HG03342 (cell line): ENCODE measurements around the gene HS6ST1.

Source experiments
- ATAC-seq: cut with Tn5 transposase; IDR thresholded peaks from one replicate; pipeline ENCODE4 v1.9.1; 2021; ENCODE audit warnings: mild to moderate bottlenecking, moderate library complexity; ENCODE audit not compliant: unreplicated experiment

HS6ST1 gene

DNA sequence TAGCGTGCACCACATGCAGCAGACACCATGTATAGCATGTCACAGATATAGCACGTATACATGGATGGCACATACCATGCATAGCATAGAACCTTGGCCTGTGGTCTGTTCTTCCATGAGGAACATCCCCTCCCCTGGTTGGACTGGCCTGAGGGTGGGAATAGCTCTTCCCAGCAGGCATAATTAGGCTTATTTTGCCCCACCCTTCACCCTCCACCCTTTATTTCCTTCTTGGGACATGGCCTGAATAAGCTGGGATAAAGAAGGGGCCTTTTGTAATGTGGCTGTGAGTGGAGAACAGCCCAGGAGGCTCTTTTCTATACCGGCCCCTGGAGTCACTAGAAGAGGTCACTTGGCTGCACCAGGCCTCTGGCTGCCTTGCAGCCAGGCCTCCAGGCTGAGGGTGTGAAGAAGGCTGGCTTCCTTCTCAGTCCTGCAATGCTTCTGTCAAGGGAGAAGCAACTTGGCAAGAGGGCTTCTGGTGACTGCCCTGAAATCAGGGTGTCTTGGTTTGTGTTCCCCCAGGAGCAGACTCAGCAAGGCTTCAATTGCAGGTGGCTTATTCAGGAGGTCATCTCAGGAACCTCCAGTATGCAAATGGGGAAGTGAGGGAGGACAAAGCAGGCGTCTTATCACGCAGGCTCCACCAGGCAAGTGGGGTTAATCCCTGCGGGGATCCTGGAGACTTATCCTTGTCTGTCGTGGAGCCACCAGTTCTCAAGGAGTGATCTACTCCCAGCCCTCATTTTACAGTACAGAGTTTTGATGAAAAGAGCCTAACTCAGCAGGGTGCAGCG lies 68.2 kb downstream of the HS6ST1 start:
- no peak for ATAC-seq

DNA sequence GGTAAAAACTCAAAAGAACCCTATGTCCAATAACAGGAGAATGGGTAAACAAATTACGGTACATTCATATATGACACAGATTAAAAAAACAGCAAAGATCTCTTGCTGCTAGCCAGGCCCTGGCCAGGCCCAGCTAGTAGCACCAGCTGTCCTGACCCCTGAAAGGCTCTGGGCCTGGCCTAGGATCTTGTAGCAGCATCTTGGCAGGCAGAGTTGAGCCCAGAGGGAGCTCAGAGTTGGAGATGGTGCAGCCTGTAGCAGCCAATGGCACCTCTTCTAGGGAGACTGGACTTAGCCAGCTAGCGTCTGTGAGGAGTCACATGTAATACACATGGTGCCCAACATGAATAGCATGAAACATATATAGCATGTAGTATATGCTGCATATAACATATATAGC lies 69.1 kb downstream of the HS6ST1 start:
- ATAC-seq: no peak

DNA sequence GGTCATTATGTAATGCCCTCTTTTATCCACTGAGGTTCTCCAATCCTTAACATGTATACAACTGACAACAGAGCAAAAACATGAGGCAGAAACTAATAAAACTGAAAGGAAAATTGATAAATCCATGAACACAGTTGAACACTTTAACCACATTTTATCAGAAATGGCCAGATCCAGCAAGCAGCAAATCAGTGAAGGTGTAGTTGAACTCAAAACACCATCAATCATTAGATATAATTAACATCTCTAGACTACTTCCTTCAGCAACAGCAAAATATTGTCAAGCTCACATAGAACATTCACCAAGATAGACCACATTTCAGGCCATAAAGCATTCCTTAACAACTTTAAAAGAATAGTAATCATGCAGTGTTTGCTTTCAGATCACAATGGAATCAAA lies 72.9 kb downstream of the HS6ST1 start:
- no peak for ATAC-seq

DNA sequence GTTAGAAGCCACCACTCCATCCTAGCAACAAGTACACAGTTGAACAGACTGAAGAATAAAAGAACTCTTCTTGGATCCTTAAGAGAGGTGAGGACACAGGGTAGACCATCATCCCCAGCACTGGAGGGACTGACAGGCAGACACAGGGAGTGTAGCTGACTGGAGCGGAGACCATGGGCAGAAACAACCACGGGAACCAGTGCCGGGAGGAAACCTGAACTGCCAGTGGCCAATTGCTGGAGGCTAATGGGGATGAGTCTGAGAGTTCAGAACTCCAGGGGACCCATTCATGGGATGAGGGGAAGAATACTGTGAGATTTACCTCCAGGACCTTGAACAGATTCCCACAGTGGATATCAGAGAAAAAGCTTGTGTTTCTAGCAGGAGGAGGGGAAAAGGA lies 76.8 kb downstream of the HS6ST1 start:
- no peak for ATAC-seq

DNA sequence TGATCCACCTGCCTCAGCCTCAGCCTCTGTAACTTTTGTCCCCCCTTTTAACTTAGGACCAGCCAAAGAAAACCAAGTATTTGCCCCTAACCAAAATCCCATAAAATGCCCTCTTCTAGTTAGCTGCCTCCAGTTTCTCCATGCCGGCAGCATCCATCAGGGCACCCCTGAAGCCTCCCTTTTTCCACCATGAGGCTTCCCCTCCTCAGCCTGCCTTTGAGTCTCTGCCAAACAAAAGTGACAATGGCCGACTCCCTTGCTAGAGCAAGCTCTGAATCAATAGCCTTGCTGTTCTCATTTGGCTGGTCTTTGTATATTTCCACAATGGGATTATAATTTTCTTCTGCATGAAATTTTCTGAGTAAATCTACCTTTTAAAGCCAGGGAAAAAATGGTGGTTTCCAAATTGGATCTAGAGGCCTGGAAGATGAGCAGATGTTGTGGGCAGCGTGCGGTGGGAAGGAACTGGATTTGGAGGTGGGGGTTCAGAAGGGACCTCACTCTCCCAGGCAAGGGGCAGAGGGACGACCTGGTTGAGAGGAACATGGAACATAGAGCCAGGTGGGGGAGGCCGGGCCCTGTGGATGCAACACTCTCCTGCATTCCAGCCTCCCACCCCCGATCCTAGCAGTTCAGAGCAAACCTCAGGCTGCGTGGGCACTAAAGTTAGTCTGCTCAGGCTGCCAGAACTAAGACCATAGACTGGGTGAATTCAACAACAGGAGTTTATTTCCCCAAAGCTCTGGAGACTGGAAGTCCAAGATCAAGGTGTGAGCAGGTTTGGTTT lies 80.6 kb downstream of the HS6ST1 start:
- no peak for ATAC-seq

DNA sequence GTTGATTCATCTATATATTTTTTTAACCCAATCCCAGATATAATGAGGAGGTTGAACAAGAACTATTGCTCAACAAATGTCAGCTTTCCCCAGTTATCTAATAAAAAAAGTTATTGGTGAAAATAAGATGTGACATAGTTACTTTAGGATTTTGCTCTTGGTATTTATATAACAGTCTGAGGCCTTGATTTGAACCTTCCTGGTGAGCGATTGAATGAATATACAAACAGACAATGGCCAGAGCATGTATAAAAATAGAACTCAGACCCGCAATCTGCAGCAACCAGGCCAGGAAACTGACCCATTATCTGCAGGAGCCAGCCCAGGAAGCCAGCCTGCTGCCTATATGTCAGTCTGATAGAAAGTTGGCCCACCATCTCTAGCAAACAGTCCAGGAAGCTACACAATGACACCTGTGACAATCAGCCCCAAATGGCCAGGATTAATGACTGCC lies 81.6 kb downstream of the HS6ST1 start:
- ATAC-seq: no peak

DNA sequence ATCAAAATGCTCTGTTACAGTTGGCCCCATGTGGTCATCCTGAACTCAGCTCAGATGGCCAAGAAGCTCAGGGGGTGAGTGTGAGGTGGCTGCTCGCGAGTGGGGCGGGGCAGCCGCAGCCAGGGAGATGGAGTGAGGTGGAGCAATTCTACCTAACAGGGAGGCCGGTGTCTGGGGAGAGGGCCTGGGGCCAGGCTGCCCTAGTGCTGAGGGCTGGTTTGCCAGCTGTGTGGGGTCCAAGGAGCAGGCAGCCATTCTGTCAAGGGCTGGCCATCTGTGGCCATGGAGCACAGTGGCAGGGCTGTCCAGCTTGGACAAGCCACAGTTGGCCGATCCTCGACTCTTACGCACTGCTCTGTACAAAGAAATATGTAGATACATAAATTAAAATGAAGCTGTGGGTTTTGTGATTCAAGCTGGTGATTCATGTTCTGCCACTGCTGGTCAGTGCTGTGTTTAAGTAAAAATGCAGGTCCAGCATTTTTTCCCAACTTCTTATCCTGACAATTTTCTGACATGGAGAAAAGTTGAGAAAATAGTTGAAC lies 82.1 kb downstream of the HS6ST1 start:
- no peak for ATAC-seq

DNA sequence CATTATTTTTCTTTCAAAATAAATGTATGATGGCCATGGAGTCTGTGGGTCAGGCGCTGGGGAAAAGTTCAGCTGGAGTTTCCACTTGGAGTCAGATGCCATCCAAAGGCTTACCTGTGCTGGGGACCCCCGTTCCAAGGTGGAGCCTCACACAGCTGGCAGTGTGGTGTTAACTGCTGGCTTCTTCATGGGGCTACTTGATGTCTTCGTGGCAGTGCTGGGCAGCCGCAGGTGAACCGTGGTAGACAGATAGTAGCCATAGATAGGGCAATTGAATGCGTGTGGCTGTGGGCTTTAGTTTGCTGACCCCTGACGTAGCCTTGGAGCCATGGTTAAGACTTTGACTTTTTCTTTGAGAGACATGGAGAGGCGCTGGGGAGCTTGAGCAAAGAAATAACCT lies 83.1 kb downstream of the HS6ST1 start:
- no peak for ATAC-seq

DNA sequence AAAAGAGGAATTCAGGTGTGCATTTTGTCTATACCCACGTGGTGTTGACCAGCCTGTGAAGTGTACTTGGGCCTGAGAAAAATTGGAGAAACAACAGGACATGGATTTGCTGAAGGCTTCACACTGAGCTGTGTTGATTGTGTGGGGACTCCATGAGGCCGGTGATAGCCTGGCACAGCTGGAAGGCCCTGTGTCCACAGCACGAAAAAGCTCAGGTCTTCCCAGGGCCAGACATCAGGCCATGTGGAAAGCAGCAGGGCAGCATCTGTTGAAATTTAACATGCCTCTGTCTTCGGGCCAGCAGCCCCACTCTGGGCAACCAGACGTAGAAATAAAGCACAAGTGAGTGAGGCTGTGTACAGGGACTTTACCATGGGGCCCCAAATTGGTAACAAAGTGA lies 84.1 kb downstream of the HS6ST1 start:
- ATAC-seq: no peak

DNA sequence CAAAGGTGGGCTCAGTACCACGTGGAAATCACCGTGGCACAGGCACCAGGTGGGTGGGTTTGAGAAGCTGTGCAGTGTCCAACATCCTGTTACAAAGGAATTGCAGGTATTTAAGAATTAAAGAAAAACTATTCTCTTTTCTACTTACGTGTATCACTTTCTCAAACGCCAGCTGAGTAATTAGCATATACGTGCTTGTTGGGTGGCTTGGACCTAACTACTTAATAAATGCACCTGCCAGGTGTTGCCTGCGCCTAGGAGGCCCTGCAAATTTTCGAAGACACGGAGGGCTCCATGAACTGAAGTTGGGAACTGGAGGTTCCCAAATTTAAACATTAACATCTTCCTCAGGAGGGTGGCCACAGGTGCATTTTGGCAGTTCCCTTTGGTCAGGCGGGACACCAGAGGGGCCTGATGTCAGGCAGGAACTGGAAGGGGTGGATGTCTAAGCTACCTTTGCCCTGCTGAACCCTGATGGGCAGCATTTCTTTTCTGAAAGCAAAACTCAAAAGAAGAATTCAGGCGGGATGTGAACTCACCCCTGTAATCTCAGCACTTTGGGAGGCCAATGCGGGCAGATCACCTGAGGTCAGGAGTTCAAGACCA lies 84.8 kb downstream of the HS6ST1 start:
- no peak for ATAC-seq

DNA sequence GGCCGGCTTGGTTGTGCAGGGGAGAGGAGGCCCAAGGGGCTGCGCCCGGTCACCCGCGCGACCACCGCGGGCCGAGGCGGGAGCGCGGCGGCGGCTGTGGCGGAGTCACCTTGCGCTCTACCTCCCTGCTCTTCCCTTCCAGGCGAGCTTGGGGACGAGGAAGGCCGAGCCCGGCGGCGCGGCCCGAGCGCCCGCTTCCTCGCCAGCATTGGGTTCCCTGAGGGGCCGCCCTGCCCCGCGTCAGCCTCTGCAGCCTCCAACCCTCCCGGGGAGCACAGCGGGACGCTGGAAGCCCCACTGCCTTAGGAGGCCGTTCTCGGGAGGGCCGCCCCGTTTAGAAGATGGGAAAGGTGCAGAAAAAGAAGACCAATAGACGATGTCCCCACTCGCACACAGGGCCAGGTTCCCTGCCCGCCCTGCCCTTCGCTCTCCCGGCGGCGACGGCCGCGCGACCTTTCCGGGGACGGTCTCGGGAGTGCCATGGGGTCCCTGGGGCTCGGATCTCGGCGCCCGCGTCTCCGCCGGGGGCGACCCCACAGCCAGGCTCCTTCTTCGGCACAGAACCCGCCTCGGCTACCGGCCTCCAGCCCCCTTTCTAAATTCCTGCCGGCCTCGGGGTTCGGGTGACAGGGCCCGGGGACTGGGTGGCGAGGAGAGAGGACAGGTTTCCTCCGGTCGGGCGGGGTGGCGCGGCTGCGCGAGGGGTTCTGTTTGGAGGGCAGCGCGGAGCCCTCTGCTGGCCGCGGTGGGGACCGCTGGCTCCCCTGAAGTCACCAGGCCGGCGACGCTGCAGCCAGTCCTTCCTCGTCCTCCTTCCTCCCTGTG lies 85.5 kb downstream of the HS6ST1 start:
- peak; percentile 98 for ATAC-seq

DNA sequence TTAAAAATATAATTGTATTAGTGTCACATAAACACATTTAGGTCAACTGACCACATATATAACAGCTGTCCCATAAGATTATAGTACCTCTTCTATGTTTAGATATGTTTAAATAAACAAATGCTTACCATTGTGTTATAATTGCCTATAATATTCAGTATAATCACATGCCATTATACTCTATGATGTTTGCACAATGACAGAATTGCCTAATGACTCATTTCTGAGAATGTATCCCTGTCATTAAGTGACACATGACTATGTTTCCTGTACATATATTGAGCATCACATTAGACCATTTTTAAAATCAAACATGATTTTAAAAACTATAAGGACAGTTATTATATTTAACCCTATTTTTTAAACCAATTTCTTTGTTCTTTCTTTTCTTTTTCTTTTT lies 89.8 kb downstream of the HS6ST1 start:
- no peak for ATAC-seq

DNA sequence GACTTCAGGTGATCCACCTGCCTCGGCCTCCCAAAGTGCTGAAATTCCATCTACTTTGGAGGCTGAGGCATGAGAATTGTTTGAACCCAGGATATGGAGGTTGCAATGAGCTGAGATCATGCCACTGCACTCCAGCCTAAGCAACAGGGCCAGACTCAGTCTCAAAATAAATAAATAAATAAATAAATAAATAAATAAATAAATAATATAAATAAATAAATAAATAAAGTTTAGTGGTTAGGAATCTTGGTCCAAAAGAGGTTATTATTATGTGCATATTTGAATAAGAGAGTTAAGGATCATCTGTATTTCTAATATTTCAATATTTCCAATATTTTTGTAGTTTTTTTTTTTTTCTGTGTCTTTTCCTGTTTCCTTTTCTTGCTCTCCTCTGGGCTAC lies 90.8 kb downstream of the HS6ST1 start:
- ATAC-seq: no peak

DNA sequence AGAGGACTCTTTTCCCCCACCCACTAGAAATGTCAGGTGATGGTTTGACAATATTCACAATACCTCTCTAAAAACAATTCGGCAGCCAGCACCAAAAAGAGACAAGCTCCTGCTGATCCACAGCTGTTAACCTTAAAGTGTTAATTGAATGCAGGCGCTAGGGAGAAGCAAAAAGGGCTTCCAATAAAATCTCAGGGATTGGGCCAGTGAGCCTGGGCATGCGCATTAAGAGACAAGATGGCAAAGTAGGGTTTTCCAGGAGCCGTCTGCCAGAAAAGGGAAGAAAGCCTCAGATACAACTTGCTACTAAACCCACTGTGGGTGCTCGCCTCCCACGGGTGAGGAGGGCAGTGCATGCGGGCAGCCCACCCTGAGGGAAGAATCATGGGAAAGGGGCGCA lies 98.8 kb downstream of the HS6ST1 start:
- ATAC-seq: no peak

DNA sequence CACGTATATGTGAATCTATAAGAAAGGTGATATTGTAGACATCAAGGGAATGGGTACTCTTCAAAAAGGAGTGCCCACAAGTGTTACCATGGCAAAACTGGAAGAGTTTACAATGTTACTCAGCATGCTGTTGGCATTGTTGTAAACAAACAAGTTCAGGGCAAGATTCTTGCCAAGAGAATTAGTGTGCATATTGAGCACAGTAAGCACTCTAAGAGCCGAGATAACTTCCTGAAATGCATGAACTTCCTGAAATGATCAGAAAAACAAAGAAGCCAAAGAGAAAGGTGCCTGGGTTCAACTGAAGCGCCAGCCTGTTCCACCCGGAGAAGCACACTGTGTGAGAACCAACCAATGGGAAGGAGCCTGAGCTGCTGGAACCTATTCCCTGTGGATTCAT lies 101.0 kb downstream of the HS6ST1 start:
- no peak for ATAC-seq

DNA sequence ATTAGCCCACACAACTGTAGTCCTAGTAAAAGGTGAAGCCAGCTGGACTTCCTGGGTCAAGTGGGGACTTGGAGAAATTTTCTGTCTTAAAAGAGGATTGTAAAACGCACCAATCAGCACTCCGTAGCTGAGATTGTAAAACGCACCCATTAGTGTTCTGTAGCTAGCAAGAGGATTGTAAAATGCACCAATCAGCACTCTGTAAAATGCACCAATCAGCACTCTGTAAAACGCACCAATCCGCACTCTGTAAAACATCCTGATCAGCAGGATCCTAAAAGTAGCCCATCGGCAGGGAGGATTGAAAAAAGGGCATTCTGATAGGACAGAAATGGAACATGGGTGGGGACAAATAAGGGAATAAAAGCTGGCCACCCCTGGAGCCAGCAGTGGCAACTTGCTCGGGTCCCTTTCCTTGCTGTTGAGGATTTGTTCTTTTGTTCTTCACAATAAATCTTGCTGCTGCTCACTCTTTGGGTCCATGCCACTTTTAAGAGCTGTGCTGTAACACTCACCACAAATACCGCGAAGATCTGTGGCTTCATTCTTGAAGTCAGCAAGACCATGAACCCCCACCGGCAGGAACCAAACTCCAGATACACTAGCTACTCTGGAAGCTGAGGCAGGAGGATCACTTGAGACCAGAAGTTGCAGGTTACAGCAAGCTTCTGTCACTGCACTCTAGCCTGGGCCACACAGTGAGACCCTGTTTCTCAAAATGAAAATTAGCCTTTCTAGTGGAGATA lies 102.6 kb downstream of the HS6ST1 start:
- no peak for ATAC-seq
